ENCODE data around the gene TSPAN15. TPM values are rescaled to one million over a fixed set of nuclear protein-coding genes. Genes with fewer than 3 reads are reported as not detected.

The TSPAN15 gene
- total RNA-seq, 6 donors from 2014 or later = 19.9 to 69.5 (median 63.0) TPM

DNA sequence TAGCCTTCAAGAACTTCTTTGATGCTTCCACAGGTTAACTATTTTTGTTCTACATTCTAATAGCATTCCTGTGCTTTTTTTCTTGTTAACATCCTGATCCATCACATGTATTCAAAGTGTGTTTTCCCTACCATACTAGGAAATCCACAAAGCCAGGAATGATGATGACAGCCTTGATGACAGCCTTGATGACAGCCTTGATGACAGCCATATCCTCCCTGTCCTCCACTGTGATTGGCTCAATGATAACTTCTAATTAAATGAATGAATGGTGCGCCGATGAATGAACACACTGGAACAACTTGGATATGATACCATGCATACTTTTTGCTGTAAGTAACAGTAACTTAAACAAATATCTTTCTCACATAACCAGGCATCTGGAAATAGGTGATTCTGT, 26.2 kb upstream of the TSPAN15 start:
- DNase-seq (no peak), ATAC-seq (ENCODE audit: low FRiP score in 2 of 2) (no peak)
- TF ChIP-seq EP300 (IDR thresholded peaks at IDR 0.05) = no peak
- no peak for TF ChIP-seq POLR2A (IDR thresholded peaks at IDR 0.05)
- TF ChIP-seq POLR2AphosphoS5 (IDR thresholded peaks at IDR 0.05) = no peak
- TF ChIP-seq, protein P1, sequence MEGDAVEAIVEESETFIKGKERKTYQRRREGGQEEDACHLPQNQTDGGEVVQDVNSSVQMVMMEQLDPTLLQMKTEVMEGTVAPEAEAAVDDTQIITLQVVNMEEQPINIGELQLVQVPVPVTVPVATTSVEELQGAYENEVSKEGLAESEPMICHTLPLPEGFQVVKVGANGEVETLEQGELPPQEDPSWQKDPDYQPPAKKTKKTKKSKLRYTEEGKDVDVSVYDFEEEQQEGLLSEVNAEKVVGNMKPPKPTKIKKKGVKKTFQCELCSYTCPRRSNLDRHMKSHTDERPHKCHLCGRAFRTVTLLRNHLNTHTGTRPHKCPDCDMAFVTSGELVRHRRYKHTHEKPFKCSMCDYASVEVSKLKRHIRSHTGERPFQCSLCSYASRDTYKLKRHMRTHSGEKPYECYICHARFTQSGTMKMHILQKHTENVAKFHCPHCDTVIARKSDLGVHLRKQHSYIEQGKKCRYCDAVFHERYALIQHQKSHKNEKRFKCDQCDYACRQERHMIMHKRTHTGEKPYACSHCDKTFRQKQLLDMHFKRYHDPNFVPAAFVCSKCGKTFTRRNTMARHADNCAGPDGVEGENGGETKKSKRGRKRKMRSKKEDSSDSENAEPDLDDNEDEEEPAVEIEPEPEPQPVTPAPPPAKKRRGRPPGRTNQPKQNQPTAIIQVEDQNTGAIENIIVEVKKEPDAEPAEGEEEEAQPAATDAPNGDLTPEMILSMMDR (IDR thresholded peaks at IDR 0.05) = no peak
- Histone ChIP-seq H3K27ac (peak overlapping the region in 2 of 4 donors; percentile 59 to 82), H3K4me1 (peaks cover 16 to 49% (median 23%) of the 10 kb centered on the region in 4 donors), H3K4me3 (no peak overlapping the region), H3K9me3 (no peaks in the 10 kb centered on the region), H3K27me3 (no peaks in the 10 kb centered on the region), H3K36me3 (no peaks in the 10 kb centered on the region)
- 97 to 100% methylated on average over 2 of the region's 2 CpGs for WGBS, 2 donors

DNA sequence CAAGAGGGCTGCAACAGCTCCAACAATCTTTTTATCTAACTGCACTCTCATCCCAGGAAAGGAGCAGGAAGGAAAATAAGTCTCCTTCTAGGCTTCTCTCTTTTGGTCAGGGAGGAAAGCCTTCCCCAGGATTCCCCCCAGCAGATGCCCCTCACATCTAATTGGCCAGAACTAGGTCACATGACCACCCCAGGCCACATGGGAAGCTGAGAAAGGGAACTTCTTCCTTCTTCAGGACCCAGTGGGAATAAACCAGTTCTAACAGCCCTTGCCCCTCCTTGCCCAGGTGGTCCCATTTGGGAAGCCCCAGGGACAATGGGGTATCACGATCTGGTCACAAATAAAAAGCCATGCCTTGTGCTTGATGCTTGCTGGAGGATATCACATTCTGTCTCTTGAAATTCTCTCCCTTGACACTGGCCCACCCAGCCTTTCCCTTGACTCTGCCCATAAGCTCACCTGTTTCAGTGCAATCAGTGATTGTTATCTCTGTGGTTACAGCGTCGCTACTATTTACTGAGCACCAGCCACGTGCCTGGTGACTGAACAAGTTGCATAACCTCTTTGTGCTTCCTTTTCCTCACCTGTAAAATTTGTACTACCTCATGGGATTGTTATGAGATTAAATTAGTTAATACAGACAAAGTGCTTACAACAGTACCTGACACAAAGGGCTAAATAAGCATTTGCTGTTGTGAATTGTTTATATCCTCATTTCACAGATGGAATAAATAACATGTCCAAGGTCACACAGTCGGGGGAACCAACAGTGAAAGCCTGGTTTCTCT, 25.6 kb upstream of the TSPAN15 start:
- Histone ChIP-seq H3K9me3 (no peaks in the 10 kb centered on the region), H3K27ac (peak overlapping the region in 3 of 4 donors; percentile 48 to 82 (median 59)), H3K27me3 (no peaks in the 10 kb centered on the region), H3K36me3 (no peaks in the 10 kb centered on the region), H3K4me1 (peaks cover 16 to 49% (median 23%) of the 10 kb centered on the region in 4 donors), H3K4me3 (no peak overlapping the region)
- peak in 1 of 2 donors; percentile 73 for DNase-seq
- no peak for TF ChIP-seq POLR2A (IDR thresholded peaks at IDR 0.05)
- TF ChIP-seq POLR2AphosphoS5 (IDR thresholded peaks at IDR 0.05) = peak in 1 of 2 donors; percentile 40
- TF ChIP-seq, protein P1 (IDR thresholded peaks at IDR 0.05) = no peak
- peak in 1 of 4 donors; percentile 83 for TF ChIP-seq EP300 (IDR thresholded peaks at IDR 0.05)
- peak in 1 of 2 donors; percentile 3 for ATAC-seq (ENCODE audit: low FRiP score in 2 of 2)
- WGBS, 2 donors = 46 to 52% methylated on average over 5 of the region's 5 CpGs

DNA sequence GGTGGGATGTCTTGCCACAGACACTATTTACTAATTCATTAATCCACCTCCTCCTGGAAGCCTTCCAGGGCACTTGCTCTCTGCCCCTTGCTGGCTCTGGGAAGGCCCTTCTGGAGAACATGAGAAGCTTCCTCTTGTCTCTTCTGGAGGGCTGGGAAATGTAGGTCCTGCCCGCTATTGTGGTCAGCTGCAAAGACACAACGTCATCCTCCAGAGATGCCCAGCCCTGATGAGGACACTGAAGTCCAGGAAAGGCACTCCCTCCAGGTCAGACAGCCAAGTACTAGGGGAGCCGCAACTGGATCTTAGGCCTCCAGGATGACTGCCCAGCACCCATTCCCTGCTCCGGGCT, 24.9 kb upstream of the TSPAN15 start:
- peak; percentile 14 to 63 for TF ChIP-seq POLR2AphosphoS5 (IDR thresholded peaks at IDR 0.05)
- TF ChIP-seq EP300 (IDR thresholded peaks at IDR 0.05) = peak in 2 of 4 donors; percentile 59 to 70
- TF ChIP-seq POLR2A (IDR thresholded peaks at IDR 0.05) = no peak
- Histone ChIP-seq H3K4me3 (no peak overlapping the region), H3K36me3 (no peaks in the 10 kb centered on the region), H3K4me1 (peaks cover 16 to 48% (median 21%) of the 10 kb centered on the region in 4 donors), H3K9me3 (no peaks in the 10 kb centered on the region), H3K27me3 (no peaks in the 10 kb centered on the region), H3K27ac (peak overlapping the region; percentile 32 to 82 (median 54))
- DNase-seq (no peak), ATAC-seq (ENCODE audit: low FRiP score in 2 of 2) (peak; percentile 8 to 70)
- WGBS, 2 donors = 80% methylated on average over 3 to 4 of the region's 4 CpGs

DNA sequence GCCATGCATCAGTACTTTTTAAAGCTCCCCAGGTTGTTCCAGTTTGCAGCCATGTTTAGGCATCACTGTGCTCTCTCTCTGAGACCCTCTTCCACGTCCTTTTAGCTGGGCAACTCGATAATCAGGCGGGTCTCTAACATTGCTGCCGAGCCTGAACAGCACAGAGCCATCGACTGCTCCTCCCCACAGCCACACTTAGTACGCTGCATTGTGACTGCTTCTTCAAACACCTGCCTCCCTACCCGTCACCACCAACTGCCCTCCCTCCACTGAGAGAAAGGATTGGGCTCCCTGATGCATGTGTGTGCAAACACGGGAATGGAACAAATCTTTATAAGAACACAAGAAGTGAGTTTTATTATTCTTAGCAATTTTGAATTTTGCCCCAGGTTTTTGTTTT, 23.1 kb upstream of the TSPAN15 start:
- no peak overlapping the region for H3K4me3 ChIP-seq
- no peak for DNase-seq
- peaks cover 12 to 31% (median 12%) of the 10 kb centered on the region in 4 donors for H3K4me1 ChIP-seq
- no peak for TF ChIP-seq POLR2AphosphoS5 (IDR thresholded peaks at IDR 0.05)
- TF ChIP-seq, protein P1 (IDR thresholded peaks at IDR 0.05) = no peak
- no peak for TF ChIP-seq POLR2A (IDR thresholded peaks at IDR 0.05)
- no peak for TF ChIP-seq EP300 (IDR thresholded peaks at IDR 0.05)
- H3K27ac ChIP-seq = no peak overlapping the region
- ATAC-seq (ENCODE audit: low FRiP score in 2 of 2) = no peak
- H3K27me3 ChIP-seq = no peaks in the 10 kb centered on the region
- 65 to 76% methylated on average over 8 of the region's 8 CpGs for WGBS, 2 donors
- H3K36me3 ChIP-seq = no peaks in the 10 kb centered on the region
- no peaks in the 10 kb centered on the region for H3K9me3 ChIP-seq

DNA sequence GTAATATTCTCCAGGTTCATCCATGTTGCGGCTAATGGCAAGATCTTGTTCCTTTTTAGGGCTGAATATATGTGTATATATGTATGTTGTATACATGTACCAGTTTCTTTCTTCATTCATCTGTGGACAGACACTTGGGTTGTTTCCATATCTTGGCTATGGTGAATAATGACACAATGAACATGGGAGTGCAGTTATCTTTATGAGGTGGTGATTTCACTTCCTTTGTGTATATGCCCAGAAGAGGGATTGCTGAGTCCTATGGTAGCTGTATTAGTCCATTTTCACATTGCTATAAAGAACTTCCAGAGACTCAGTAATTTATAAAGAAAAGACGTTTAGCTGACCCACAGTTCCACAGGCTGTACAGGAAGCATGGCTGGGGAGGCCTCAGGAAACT, 17.1 kb upstream of the TSPAN15 start:
- Histone ChIP-seq H3K4me1 (peaks cover 5 to 15% (median 13%) of the 10 kb centered on the region in 4 donors), H3K27ac (no peak overlapping the region), H3K4me3 (no peak overlapping the region), H3K36me3 (no peaks in the 10 kb centered on the region), H3K9me3 (no peaks in the 10 kb centered on the region), H3K27me3 (no peaks in the 10 kb centered on the region)
- 63 to 73% methylated on average over 2 of the region's 2 CpGs for WGBS, 2 donors
- no peak for TF ChIP-seq POLR2AphosphoS5 (IDR thresholded peaks at IDR 0.05)
- TF ChIP-seq, protein P1 (IDR thresholded peaks at IDR 0.05) = no peak
- TF ChIP-seq EP300 (IDR thresholded peaks at IDR 0.05) = no peak
- no peak for TF ChIP-seq POLR2A (IDR thresholded peaks at IDR 0.05)
- DNase-seq (no peak), ATAC-seq (ENCODE audit: low FRiP score in 2 of 2) (no peak)
